Suppressor macrophage (primary cell): ENCODE data around the gene RSPH1.
A peak's percentile ranks its signal among the peaks of the same experiment; 100 is the strongest.

Experiments
- DNase-seq, 4 experiments: peaks; one replicate each; pipeline ENCODE4 v3.0.0-alpha.2; 2020 to 2022

The RSPH1 gene

DNA sequence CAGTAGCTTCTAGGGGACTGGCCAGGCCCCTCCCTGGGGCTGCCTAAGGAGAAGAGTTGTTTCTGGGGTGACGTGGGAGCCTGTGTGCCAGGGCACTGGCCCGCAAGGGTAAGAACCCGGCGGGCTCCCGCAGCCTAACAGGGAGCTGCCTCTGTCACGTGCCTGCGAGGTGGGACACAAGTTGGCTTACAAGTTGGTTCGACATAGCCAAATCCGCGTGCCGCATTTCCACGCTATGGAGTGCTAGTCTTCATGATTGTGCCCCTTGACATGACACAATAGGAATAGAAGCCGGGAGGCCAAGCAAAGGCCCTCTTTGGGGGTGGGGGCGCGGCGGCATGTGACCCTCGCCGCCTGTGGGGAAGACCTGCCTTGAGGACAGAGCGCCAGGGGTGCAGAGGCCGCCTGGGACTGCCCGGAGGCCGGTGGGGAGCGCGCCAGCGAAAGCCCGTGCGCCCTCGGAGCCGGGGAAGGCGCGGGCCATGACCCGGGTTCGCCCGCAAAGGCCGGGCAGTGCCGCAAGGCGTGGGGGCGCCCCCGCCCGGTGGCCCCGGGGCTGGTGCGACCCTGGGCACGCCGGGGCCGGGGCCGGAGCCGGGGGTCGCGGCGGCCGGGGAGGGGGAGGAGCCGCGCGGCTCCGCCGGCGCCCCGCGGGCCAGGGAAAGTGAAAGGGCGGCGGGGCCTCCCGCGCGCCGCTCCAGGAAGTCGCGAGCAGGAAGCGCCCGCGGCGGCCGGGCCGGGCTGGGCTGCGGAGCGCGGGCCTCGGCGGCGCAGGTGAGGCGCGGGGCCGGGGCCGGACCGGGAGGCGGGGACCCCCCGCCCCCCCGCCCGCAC lies 17.3 kb upstream of the RSPH1 start, which contains the start of gene SLC37A1:
TSS of gene SLC37A1 (plus strand) at position 702 of the 834 bp plus-strand sequence. CDS start 4,603 bp downstream, outside the sequence.
- DNase-seq = peak; percentile 35 to 81 (median 57)

DNA sequence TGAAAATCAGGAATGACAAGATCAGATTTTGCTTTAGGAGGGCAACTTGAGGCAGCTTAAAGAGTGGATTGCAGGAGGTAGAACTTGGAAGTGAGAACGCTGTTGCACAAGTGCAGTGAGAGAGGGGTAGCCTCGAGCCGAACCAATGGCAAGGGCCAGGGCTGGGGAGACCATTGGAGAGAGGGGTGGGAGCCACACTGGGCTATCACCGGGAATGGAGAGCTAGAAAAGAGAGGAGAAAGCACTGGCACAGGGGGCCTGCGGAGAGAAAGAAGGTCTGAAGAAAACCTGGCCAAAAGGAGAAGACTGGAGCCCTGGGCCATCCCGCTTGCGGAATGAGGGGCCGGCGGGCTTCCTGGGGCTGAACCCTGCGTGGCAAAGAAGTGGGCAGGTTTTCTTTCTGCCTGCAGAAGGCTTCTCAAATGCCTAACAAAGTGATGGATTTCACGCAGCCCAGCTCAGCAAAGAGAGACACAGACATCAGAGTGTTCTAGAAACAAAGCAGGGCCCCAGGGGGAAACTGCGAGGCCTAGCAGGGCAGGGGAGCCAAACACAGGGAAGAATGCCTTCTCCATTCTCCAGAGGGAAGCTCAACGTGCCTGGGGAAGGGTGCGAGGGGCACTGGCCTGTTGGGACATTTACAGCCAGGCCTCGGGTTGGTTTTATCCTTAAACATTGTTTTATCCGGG lies 16.5 kb upstream of the RSPH1 start:
- DNase-seq = no peak

DNA sequence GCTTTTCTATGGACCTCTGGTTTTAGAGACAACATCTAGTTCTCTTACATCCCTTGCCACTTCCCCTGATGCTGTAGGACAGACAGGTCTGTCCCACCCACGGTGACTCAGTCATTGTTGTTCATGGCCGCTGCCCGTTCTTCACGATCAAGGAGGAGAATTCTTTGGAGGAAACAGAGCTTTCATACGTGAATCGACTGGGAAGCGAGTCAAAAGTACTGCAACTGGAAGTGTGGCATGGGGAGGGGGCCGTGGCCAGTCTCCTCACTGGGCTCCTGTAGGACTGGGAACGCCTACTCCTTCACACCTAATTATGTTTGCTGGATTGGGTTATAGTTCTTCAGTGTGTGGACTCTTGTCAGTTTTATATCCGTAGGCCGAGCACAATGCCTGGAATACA lies 13.2 kb upstream of the RSPH1 start:
- no peak for DNase-seq

DNA sequence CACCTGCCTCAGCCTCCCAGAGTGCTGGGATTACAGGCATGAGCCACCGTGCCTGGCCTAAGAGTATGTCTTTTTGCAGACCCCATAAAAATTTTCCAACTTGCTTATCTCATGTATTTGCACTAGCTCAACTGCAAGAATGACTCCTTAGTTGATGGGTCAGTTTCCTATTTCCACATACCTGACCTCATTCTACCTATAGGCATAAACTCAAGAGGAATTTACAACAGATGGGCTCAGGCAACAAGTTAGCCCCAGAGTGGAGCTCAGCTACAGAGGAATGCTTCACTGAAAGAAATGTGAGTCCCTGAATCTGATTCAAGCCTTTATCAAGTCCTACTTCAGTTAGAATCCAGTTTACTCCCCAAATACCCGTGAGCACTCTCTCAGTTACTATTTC lies 12.3 kb upstream of the RSPH1 start:
- DNase-seq = no peak

DNA sequence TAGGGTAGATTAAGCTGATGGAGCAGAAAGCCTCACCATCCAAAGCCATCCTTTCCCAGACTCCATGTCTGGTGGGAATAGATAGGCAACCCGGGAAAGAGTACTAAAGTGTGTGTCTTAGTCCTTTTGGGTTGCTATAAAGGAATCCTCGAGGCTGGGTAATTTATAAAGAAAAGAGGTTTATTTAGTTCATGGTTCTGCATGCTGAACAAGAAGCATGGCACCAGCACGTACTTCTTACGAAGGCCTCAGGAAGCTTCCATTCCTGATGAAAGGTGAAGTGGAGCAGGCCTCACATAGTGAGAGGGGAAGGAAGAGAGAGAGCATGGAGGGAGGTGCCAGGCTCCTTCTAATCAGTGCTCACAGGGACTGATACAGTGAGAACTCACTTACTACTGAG lies 11.4 kb upstream of the RSPH1 start:
- DNase-seq = no peak

DNA sequence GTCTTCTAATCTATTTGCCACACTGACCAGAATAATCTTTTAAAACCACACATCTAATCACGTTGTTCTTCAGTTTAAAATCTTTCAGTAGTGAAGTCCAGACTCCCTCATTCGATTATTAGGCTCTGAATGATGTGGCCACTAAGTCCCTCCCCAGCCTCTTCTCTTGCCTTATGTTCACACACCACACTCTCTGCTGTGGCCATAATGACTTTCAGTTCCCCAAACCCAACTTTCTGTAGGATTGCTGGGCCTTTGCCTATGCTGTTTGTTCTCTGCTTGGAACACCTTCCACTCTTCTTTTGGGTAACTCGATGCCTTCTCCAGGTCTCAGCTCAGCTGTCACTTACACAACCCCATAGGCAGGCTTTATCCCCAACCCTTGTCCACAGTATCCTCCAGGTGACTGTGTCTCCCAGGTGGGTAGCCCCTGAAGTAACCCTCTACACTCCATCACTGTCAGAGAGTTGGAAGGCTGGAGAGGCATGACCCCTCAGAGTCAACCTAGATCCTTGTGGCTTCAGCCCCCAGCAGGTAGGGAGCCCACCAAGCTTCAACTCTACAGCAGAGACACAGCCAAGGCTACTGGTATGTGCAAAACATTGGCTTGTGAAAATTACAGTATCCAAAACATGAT lies 9.2 kb upstream of the RSPH1 start:
- DNase-seq = peak; percentile 56 to 74 (median 60)

DNA sequence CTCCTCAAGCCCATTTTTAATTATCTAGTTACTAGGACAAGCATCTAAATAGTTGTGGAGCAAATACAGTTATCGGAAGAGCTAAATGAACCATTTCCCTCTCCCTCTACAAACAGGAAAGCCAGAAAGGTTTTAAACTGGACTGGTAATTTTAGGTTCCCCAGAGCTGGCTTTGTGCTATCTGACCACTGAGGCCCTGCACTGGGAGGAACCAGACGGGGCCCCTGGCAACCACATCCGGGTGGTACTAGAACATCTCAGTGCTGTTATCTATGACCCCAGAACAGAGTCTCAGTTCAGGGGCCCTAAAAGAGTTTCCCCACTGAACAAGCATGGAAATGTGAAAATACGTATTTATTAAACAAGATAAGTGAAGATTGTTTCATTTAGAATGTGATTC lies 7.7 kb upstream of the RSPH1 start:
- no peak for DNase-seq

DNA sequence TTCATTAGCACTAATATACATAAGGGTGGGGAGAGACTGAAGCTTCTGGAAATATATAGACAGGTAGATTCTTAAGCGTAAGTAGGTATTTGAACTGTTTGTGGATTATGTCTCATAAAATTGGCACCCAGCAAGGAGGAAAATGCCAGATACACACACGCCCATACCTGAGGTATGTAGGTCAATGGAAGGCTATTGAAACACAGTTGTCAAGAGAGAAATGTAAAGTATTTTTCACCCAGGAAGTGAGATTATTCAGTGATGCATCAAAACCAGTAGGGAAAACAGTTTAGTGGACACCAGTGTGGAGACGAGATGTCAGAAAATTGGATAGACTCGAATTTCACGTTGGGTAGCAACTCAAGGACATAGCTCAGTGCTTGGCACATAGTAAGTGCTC lies 4.7 kb upstream of the RSPH1 start:
- no peak for DNase-seq

DNA sequence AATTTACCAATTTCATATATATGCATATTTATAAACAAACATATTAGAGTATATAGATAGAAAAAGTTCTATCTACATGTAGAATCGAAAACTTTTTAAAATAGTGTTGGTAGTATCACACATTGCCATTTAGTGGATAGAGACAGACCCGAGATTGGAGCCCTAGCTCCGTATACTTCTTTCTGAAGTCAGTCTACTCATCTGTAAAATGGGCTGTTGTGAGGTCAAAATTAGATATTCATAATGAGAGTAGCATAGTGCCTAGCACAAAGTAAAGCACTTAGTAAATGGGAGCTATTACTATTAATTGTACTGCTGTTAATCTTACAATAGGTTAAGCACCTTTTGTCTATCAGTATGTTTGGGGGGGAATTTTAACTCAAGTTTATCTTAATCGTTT lies 4.2 kb upstream of the RSPH1 start:
- DNase-seq = no peak

DNA sequence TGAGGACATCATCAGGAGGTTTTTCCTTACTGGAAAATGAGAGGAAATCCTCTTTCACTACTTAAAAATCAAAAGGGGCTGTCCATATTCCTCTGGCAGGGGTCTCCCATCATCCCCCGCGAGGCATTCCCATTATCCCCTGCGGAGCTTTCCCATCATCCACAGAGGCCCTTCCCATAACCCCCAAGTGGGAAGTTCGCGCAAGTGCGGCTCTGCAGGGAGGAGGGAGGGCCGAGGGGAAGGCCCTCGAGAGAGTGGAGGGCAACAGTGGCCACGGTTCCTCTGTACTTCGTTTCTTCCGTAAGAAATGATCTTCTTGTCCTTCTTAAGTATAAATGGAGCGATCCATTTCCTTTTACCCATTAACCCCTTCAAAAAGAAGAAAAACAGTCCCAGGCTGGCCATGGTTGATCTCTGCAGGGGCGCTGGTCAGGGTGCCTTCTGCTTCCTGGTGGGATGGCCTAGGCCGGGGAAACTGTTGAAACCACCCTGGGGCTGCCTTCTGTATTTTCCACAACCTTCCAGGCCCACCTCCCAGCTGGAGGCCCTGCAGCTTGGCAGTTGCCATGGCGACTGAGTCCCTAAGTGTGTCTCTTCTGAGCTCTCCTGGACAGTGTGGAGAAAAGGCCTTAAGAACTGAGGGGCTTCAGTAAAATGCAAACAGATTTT lies 3.6 kb upstream of the RSPH1 start:
- no peak for DNase-seq

DNA sequence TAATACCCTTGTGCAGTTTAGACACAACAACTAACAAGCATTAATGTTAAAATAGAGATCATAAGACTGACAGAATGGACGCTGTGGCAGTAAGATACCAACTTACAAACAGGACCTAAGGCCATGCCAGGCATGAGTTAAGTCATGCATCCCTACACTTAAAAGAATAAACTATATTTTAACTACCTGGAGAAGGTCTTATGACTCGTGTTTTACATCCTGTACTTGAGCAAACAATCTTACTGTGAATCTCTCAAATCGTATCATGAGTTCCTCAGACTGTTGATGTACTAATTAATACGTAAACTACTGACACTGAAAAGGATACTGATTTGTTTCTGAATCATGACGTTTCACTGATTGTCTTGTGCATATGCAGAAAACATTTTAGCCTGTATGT lies 2.0 kb upstream of the RSPH1 start:
- no peak for DNase-seq

DNA sequence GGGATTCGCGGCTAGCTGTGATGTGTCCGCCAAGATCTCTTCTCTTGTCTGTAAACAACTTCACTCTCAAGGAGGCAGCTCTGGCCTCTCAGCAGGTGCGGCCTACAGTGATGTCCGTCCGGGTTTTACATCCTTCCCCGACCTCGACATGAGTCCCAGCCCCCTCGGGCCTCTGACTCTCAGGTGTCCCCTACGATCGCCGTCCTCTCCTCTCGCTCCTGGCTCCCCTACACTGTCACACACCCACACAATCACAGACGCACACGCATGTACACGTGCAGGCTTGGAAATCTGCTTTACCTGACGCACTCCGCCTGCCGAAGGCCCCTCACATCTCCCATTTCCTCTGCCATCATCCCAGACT lies 797 bp upstream of the RSPH1 start:
- no peak for DNase-seq

DNA sequence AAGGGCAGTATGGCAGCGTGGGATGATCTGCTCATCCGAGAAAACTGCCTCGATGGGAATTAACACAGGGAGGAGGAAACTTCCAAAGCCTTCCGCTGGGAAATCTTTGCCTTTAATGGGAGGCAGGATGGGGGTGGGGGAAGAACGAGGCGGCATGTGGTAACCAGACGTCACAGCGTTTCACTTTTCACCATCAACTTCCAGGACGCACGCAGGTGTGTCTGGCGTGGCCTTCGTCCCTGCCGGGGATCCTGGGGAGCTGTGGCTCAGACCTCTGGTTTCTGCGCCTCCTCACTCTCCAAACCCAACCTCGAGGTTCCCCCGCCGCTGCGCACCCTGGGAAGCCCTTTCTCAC lies 282 bp downstream of the RSPH1 start:
- peak in 1 of 4 experiments; percentile 1 for DNase-seq

DNA sequence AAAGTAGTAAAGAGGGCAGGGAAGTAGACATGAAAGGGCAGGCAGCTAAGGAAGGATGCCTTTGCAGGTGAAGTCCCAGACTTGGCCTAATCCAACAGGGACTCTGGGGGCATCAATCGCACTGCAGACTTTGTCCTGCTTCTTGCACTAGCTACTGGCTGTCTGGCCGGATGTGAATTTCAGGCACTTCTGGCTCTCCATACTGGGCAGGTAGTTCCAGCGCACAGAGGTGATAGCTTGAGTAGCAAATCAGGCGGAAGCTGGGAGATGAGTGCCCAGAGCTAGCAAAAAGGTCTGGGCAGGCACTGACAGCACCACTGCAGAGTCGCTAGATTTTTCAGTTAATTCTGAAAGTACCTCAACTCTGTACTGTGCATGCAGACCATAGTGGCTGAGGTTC lies 997 bp downstream of the RSPH1 start:
- no peak for DNase-seq

DNA sequence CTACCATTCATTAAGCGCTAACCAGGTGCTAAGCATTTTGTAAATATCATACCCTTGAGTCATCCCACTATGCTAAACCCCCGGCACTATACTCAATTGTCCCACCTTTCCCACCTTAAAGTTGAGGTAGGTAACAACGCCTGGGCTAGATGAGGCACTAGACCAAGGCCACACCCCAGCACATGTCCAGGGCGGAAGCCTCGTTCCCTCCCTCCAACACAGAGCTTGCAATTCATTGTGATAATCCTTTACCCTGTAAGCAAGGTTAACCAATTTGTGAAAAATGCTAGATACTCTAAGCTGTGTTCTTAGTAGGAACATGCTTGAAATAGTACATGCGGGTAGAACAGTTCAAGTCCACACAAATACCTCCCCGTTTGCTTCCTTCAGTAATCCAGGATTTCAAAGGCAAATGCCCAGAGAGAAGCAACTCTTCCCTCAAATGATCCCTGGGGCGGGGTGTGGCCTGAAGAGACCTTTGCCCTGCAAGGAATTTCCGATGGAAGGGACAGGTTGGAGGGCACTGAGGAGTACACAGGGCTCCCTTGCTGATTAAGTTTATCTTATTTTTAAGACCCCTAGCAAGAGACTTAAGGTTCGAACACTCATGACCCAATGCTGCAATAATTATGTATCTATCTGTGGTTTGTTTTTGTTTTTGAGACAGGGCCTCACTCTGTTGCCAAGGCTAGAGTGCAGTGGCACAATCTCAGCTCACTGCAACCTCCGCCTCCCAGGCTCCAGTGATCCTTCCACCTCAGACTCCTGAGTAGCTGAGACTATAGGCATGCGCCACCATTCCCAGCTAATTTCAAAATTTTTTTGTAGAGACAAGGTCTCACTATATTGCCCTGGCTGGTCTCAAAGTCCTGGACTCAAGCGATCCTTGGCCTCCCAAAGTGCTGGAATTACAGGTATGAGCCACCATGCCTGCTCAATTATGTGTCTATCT lies 2.6 kb downstream of the RSPH1 start:
- DNase-seq = no peak

DNA sequence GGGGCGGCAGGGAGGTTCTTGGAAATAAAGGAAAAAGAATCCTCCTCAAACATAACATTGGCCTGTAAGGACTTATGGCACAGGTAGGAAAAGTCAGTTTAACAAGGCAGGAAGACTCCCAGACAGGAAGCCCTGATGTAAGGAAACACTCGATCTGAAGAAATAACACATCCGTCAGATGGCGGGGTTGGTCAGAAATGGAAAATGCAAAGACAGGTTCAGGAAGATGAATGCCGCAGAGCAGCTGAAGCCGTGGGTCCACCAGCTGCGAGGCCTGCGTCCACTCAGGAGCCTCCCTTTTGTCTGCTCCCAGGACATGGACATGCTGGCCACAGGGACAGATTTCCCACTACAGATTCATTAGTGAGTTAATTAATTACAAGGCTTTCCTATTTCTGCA lies 3.8 kb downstream of the RSPH1 start:
- DNase-seq = no peak

DNA sequence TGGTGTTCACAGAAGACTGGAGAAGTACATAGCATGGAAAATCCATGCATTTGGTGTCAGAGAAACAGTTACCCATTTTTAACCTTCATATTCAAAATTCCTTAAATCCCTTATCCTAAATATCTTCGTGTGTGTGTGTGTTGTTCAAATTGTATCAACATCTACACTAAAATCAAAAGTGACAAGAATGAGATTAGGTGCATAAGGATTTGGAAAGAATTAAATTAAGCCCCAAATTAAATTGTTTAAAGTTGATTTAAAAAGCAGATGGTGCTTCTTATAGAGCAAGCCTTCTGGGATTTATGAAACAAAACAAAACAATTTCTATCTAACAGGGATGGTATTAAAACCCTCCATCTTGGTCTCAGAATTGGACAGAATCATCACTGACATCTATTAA lies 4.7 kb downstream of the RSPH1 start:
- no peak for DNase-seq

DNA sequence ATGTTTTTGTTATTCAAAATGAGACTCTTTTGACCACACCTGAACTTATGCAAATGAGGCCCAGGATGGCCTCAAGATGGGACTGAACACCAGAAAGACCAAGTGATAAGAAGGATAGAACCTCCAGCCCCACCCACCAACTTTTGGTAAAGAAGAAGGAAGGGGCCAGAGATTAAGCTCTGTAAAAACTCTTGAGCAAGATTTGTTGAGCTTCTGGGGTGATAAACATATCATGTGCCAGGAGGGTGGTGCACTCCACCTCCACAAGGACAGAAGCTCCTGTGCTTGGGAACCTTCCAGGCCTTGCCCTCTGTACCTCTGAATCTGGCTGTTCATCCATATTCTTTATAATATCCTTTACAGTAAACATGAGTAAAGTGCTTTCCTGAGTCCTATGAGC lies 5.3 kb downstream of the RSPH1 start:
- DNase-seq = peak in 3 of 4 experiments; percentile 24 to 31 (median 28)

DNA sequence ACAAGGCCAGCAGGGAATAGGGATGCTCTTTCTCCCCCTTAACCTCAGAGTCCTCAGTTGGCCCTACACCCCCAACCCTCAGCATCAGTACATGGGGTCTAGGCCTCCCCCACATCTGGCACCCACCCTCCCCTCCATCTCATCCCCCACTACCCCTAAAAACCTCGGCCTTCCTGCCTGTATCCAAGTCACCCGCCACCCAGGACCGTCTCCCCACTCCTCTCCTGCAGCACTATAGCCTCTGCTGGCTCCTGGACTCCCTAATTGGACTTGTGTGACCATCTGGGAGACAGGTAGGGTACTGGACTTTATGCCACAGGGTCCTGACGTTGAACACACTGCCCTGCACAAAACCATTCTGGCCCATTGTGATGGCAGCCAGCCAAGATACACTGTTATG lies 6.0 kb downstream of the RSPH1 start:
- no peak for DNase-seq

DNA sequence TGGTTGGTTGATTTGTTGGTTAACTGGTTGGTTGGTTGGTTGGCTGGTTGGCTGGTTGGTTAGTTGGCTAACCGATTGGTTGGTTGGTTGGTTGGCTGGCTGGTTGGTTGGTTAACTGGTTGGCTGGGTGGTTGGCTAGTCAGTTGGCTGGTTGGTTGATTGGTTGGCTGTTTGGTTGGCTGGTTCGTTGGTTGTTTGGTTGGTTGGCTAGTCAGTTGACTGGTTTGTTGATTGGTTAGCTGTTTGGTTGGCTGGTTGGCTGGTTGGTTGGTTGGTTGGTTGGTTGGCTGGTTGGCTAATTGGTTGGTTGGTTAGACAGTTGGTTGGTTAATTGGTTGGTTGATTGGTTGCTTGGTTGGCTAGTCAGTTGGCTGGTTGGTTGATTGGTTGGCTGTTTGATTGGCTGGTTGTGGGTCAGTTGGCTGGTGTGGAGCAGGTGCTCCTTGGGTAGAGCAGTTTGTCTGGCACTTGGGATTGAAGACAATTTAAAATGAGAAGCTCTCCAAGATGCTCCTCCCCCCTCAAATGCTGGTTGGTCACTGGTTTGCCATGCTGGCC lies 6.9 kb downstream of the RSPH1 start:
- no peak for DNase-seq

DNA sequence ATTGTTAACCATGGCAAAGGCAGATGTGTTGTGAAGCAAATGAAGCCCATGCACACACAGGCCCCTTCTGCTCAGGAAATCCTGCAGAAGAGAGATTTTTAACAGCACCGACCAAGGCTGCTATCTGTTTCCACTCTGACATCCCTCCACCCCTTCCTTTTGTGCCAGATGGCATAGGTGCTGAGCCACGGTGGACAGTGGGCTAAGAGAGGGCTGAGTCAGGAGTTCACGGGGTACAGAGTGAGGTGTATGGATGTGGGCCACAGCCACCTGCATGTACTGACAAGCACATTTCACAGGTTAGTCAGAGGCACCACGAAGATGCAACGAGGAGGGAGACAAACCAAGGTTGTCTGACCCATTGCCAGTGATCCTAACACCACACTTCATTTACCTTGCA lies 9.5 kb downstream of the RSPH1 start:
- DNase-seq = no peak

DNA sequence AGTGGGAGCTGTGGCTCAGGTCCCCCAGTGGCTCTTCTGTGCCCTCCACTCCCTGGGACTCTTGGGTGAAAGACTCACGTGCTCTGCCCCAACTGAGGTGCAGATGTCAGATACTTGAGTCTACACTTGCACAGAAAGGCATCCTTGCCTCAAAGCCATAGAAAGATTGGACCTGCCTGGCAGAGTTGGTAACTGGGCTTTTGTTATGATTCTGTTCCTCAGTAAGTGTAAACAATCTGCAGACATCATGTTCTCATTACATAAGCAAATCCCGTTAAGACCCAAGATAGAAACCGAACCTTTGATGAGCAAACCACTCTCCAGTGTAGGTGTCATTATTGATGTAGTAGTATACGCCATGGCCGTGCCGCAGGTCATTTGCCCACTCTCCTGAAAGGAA lies 10.0 kb downstream of the RSPH1 start:
- DNase-seq = no peak
